HepG2 (cell line): ENCODE results near the gene ATOSB. TPM values are rescaled to one million over a fixed set of nuclear protein-coding genes. Genes with fewer than 3 reads are reported as not detected.

Experiments
- ATF6 ChIP-seq: sonication (generic); formaldehyde crosslinking; conservative IDR thresholded peaks from 2 replicates; pipeline ENCODE4 v1.4.0; 2020; ENCODE audit warnings: missing genetic modification reagents
- DMTF1 ChIP-seq: sonication (generic); formaldehyde crosslinking; IDR thresholded peaks from 2 replicates; pipeline ENCODE4 v1.4.0; 2020; ENCODE audit warnings: mild to moderate bottlenecking, missing genetic modification reagents
- HIVEP1 ChIP-seq: sonication (generic); formaldehyde crosslinking; IDR thresholded peaks from 2 replicates; pipeline ENCODE4 v1.4.0; 2020; ENCODE audit warnings: mild to moderate bottlenecking, missing genetic modification reagents
- HOXA7 ChIP-seq: sonication (generic); formaldehyde crosslinking; IDR thresholded peaks from 2 replicates; pipeline ENCODE4 v1.8.1; 2022; ENCODE audit warnings: mild to moderate bottlenecking, missing genetic modification reagents, moderate library complexity
- MTA3 ChIP-seq: sonication (generic); formaldehyde crosslinking; IDR thresholded peaks from 2 replicates; pipeline ENCODE4 v1.4.0; 2020; ENCODE audit warnings: missing genetic modification reagents
- MXD1 ChIP-seq: sonication (generic); formaldehyde crosslinking; IDR thresholded peaks from 2 replicates; pipeline ENCODE4 v1.4.0; 2020; ENCODE audit warnings: mild to moderate bottlenecking, missing genetic modification reagents
- NR2C2 ChIP-seq: sonication (generic); formaldehyde crosslinking; IDR thresholded peaks from 2 replicates; pipeline ENCODE4 v1.4.0; 2020; ENCODE audit warnings: missing genetic modification reagents, mild to moderate bottlenecking, moderate library complexity, borderline replicate concordance
- SRY ChIP-seq: sonication (generic); formaldehyde crosslinking; IDR thresholded peaks from 2 replicates; pipeline ENCODE4 v1.8.0; 2022; ENCODE audit warnings: mild to moderate bottlenecking, missing genetic modification reagents
- THAP9 ChIP-seq: sonication (generic); formaldehyde crosslinking; IDR thresholded peaks from 2 replicates; pipeline ENCODE4; 2020; ENCODE audit warnings: missing genetic modification reagents, mild to moderate bottlenecking, borderline replicate concordance
- ZNF275 ChIP-seq: sonication (generic); formaldehyde crosslinking; IDR thresholded peaks from 2 replicates; pipeline ENCODE4 v1.8.0; 2022; ENCODE audit warnings: missing genetic modification reagents, mild to moderate bottlenecking, inconsistent platforms, borderline replicate concordance
- ZNF276 ChIP-seq: sonication (generic); formaldehyde crosslinking; IDR thresholded peaks from 2 replicates; pipeline ENCODE4 v1.4.0; 2020; ENCODE audit warnings: mild to moderate bottlenecking, low read depth, missing genetic modification reagents
- ZNF383 ChIP-seq: sonication (generic); formaldehyde crosslinking; IDR thresholded peaks from 2 replicates; pipeline ENCODE4 v1.4.0; 2020; ENCODE audit warnings: missing genetic modification reagents, mild to moderate bottlenecking, borderline replicate concordance
- ZNF644 ChIP-seq: IDR thresholded peaks from 2 replicates; pipeline ENCODE4 v1.6.1; 2016; ENCODE audit warnings: low read depth
- ZNF761 ChIP-seq: sonication (generic); formaldehyde crosslinking; conservative IDR thresholded peaks from 2 replicates; pipeline ENCODE4 v1.4.0; 2020; ENCODE audit warnings: mild to moderate bottlenecking, missing genetic modification reagents
- polyA plus RNA-seq, 8 experiments: library from polyadenylated mRNA; depleted of rRNA in 3 of 8; stranded (reverse) in 7 of 8; unstranded in 1 of 8; fragments of >200 nt; fragmentation: Illumina TruSeq in 4 of 8; extraction: Trizol in 4 of 8; gene quantifications; 2 replicates each; pipeline versions ENCODE4 v1.2.1 to v1.2.3, GENCODE V29; 2011 to 2016; ENCODE audit warnings: low read depth in 4 of 8, missing spikeins in 1 of 8, mixed read lengths in 1 of 8; ENCODE audit not compliant: insufficient read depth in 1 of 8
- total RNA-seq, 5 experiments: library from RNA; depleted of rRNA; stranded (reverse); fragments of >200 nt; fragmentation: Illumina TruSeq; extraction: Trizol; gene quantifications; 2 replicates each; pipeline ENCODE4 v1.2.3, GENCODE V29; 2016; ENCODE audit warnings: low read depth in 1 of 5

ATOSB gene
- total and polyA plus RNA-seq, 2 of the 13 experiments (the other 11 are each of a cell fraction or from before 2014, with no cell fraction given): 1.9 to 6.4 TPM

GRCh38 chr9:35116539-35116897, 856 bp upstream of the ATOSB start (continued):
- TF ChIP-seq ZNF275 (CRISPR knock-in tag): 0 out of 2 replicates have a peak, but pooled peaks have one; percentile 38
- TF ChIP-seq MTA3 (CRISPR knock-in tag): no peak
- 0 out of 2 replicates have a peak, but pooled peaks have one; percentile 29 for TF ChIP-seq THAP9
- TF ChIP-seq MXD1 (CRISPR knock-in tag): 0 out of 2 replicates have a peak, but pooled peaks have one; percentile 16
- TF ChIP-seq DMTF1: peak; percentile 82; the same call in 1 of the 2 replicates
- TF ChIP-seq NR2C2: peak; percentile 59; the same call in 1 of the 2 replicates
- peak; percentile 92; the same call in 1 of the 2 replicates for TF ChIP-seq ZNF383
- 0 out of 2 replicates have a peak, but pooled peaks have one; percentile 20 for TF ChIP-seq ZNF276
- 0 out of 2 replicates have a peak, but pooled peaks have one; percentile 52 for TF ChIP-seq ZNF761 (CRISPR knock-in tag)
- TF ChIP-seq HIVEP1 (CRISPR knock-in tag): peak; percentile 15; the same call in 1 of the 2 replicates
- no peak for TF ChIP-seq ZNF644 (CRISPR knock-in tag)
- TF ChIP-seq SRY: 0 out of 2 replicates have a peak, but pooled peaks have one; percentile 37
- TF ChIP-seq HOXA7: 0 out of 2 replicates have a peak, but pooled peaks have one; percentile 81
- no peak for TF ChIP-seq ATF6 (CRISPR knock-in tag)
